ENCODE results near the gene KLHL17.

The KLHL17 gene

DNA sequence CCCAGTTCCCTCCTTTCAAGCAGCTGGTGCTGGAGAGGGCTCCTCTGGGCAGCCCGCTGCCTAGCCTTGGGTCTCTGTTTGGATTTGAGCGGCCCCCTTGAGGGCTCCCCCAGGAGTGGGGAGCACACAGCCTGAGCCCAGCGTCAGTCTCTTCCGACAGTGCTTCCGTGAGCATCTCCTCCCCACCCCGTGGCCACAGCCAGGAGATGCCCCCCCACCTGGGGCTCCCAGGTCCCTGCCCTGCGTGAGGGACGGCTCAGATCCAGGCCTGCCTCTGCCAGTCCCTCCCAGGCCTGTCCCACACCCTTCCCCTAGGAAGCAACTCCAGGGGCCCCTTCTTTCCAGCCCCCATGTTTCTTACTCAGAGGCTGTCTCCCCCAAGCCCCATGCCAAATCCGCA, 33.1 kb upstream of the KLHL17 start:
- H3K27ac ChIP-seq (ENCODE audit: low read depth, low read length), result no peak overlapping the region
- H3K4me2 ChIP-seq (ENCODE audit: low read length), result no peak overlapping the region
- H3K79me2 ChIP-seq (ENCODE audit: control insufficient read depth, low read length), result no peaks in the 10 kb centered on the region
- H3F3A ChIP-seq (ENCODE audit: control insufficient read depth, insufficient read depth), result 0 out of 2 replicates have a peak, but pooled peaks cover 3% of the 10 kb centered on the region
- H3K27me3 ChIP-seq (ENCODE audit: control insufficient read depth, low read length), result peaks cover 49% of the 10 kb centered on the region
- TF ChIP-seq EZH2phosphoT487 (IDR thresholded peaks at IDR 0.05; ENCODE audit: borderline replicate concordance, low read length), result no peak
- TF ChIP-seq, protein P1, sequence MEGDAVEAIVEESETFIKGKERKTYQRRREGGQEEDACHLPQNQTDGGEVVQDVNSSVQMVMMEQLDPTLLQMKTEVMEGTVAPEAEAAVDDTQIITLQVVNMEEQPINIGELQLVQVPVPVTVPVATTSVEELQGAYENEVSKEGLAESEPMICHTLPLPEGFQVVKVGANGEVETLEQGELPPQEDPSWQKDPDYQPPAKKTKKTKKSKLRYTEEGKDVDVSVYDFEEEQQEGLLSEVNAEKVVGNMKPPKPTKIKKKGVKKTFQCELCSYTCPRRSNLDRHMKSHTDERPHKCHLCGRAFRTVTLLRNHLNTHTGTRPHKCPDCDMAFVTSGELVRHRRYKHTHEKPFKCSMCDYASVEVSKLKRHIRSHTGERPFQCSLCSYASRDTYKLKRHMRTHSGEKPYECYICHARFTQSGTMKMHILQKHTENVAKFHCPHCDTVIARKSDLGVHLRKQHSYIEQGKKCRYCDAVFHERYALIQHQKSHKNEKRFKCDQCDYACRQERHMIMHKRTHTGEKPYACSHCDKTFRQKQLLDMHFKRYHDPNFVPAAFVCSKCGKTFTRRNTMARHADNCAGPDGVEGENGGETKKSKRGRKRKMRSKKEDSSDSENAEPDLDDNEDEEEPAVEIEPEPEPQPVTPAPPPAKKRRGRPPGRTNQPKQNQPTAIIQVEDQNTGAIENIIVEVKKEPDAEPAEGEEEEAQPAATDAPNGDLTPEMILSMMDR (IDR thresholded peaks at IDR 0.05; ENCODE audit: low read depth, low read length, poor library complexity, severe bottlenecking), result no peak
- no peak overlapping the region for H3K4me3 ChIP-seq (ENCODE audit: low read length)
- no peaks in the 10 kb centered on the region for H3K9me2 ChIP-seq (replicated peaks; ENCODE audit: control insufficient read depth, low read length)
- H3K4me1 ChIP-seq (ENCODE audit: control insufficient read depth, low read length), result peaks cover 13% of the 10 kb centered on the region; the same call in 1 of the 2 replicates
- no peaks in the 10 kb centered on the region; the same call in 1 of the 2 replicates for H4K20me1 ChIP-seq (ENCODE audit: control insufficient read depth, insufficient read depth, low read depth, low read length)
- no peaks in the 10 kb centered on the region for H3K9me3 ChIP-seq (ENCODE audit: control insufficient read depth, insufficient read depth, low read length)
- no peaks in the 10 kb centered on the region for H3K36me3 ChIP-seq (ENCODE audit: control insufficient read depth, low read length)

DNA sequence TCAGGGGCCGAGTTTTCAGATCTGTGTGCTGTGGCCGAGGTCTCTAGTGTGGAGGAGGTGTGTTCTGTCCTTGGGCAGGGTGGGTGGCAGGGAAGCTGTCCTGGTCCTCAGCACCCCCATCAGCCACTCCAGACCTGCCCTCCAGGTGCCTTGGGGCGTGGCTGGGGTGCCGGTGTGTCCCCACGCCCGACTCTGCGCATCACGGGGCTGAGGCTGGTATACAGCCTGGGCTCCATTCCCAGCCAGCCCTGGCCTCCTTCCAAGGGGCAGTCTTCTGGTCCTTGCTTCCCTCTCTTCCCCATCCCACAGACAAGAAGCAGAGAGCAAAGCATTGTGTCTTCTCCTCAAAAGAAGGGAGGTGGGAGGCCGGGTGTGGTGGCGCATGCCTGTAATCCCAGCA, 32.6 kb upstream of the KLHL17 start:
- Histone ChIP-seq H3K79me2 (ENCODE audit: control insufficient read depth, low read length) (no peaks in the 10 kb centered on the region), H3K4me2 (ENCODE audit: low read length) (no peak overlapping the region), H3K4me3 (ENCODE audit: low read length) (no peak overlapping the region), H3K36me3 (ENCODE audit: control insufficient read depth, low read length) (no peaks in the 10 kb centered on the region), H3K9me2 (replicated peaks; ENCODE audit: control insufficient read depth, low read length) (no peaks in the 10 kb centered on the region), H3K4me1 (ENCODE audit: control insufficient read depth, low read length) (peaks cover 13% of the 10 kb centered on the region; the same call in 1 of the 2 replicates), H3F3A (ENCODE audit: control insufficient read depth, insufficient read depth) (0 out of 2 replicates have a peak, but pooled peaks cover 3% of the 10 kb centered on the region), H3K9me3 (ENCODE audit: control insufficient read depth, insufficient read depth, low read length) (no peaks in the 10 kb centered on the region), H4K20me1 (ENCODE audit: control insufficient read depth, insufficient read depth, low read depth, low read length) (no peaks in the 10 kb centered on the region; the same call in 1 of the 2 replicates), H3K27me3 (ENCODE audit: control insufficient read depth, low read length) (peaks cover 43% of the 10 kb centered on the region), H3K27ac (ENCODE audit: low read depth, low read length) (no peak overlapping the region)
- TF ChIP-seq, protein P1 (IDR thresholded peaks at IDR 0.05; ENCODE audit: low read depth, low read length, poor library complexity, severe bottlenecking), result no peak
- no peak for TF ChIP-seq EZH2phosphoT487 (IDR thresholded peaks at IDR 0.05; ENCODE audit: borderline replicate concordance, low read length)

DNA sequence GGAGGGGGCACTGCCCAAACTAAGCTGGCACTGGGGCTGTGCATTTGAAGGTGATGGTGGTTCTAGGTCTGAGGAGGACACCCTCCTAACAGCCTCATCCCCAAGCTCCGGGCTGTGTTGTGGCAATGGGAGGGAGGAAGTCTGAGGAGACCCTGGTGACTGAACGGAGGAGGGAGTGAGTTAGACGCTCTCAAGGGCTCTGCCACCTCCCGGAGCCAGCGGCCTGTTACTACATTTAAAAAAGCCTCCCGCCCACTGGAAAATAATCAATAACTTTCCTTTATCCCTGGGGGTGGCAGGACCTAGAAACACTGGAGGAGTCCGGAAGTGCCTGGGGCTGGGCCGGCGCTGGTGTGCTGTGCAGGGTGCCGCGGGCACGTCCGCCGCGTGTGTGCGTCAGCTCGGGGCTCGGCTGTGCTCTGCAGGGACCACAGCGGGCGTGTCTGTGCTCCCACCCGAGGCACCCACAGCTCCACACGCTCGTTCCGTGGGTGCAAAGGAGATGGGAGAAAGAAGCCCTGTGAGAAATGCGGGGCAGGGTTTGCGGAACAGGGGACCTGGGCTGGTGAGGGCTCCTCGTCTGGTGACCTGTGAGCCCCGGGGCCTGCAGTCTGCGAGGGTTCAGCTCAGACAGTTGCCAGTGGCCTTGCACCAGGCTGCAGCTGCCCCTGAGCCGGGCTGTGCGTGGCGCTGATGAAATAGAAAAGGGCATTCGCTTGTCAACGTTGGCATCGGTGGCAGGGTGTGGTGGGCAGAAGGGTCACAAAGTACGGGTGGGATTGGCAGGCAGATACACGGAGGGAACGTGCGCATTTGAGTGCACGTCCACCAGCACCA, 31.3 kb upstream of the KLHL17 start:
- H3F3A ChIP-seq (ENCODE audit: control insufficient read depth, insufficient read depth), result 0 out of 2 replicates have a peak, but pooled peaks cover 3% of the 10 kb centered on the region
- TF ChIP-seq, protein P1 (IDR thresholded peaks at IDR 0.05; ENCODE audit: low read depth, low read length, poor library complexity, severe bottlenecking), result no peak
- TF ChIP-seq EZH2phosphoT487 (IDR thresholded peaks at IDR 0.05; ENCODE audit: borderline replicate concordance, low read length), result no peak
- no peaks in the 10 kb centered on the region for H3K9me3 ChIP-seq (ENCODE audit: control insufficient read depth, insufficient read depth, low read length)
- no peaks in the 10 kb centered on the region; the same call in 1 of the 2 replicates for H4K20me1 ChIP-seq (ENCODE audit: control insufficient read depth, insufficient read depth, low read depth, low read length)
- no peak overlapping the region for H3K4me2 ChIP-seq (ENCODE audit: low read length)
- no peak overlapping the region for H3K4me3 ChIP-seq (ENCODE audit: low read length)
- no peak overlapping the region for H3K27ac ChIP-seq (ENCODE audit: low read depth, low read length)
- H3K4me1 ChIP-seq (ENCODE audit: control insufficient read depth, low read length), result peaks cover 7% of the 10 kb centered on the region; the same call in 1 of the 2 replicates
- H3K36me3 ChIP-seq (ENCODE audit: control insufficient read depth, low read length), result no peaks in the 10 kb centered on the region
- peaks cover 34% of the 10 kb centered on the region for H3K27me3 ChIP-seq (ENCODE audit: control insufficient read depth, low read length)
- no peaks in the 10 kb centered on the region for H3K79me2 ChIP-seq (ENCODE audit: control insufficient read depth, low read length)
- H3K9me2 ChIP-seq (replicated peaks; ENCODE audit: control insufficient read depth, low read length), result no peaks in the 10 kb centered on the region
